T1000 (cell line): ENCODE data around the gene UMAD1.

ENCODE experiments used
- DNase-seq: peaks from one replicate; lab custom pipeline; 2025; ENCODE audit warnings: mixed read lengths; lab: John Stamatoyannopoulos, UW

Gene UMAD1

GRCh38 chr7:7764520-7765396 is 124.2 kb downstream of the UMAD1 start:
- no peak for DNase-seq

GRCh38 chr7:7765422-7765821 is 124.9 kb downstream of the UMAD1 start:
- DNase-seq: no peak

- no peak for DNase-seq
Observed at GRCh38 chr7:7766671-7767070, 126.1 kb downstream of the UMAD1 start.

- DNase-seq: no peak
Observed at GRCh38 chr7:7768977-7769709, 128.6 kb downstream of the UMAD1 start.

- no peak for DNase-seq
Observed at GRCh38 chr7:7769710-7770627, 129.4 kb downstream of the UMAD1 start.

GRCh38 chr7:7771452-7771851 is 130.9 kb downstream of the UMAD1 start:
- DNase-seq: no peak

- no peak for DNase-seq
Observed at GRCh38 chr7:7772397-7772821, 131.9 kb downstream of the UMAD1 start.

- no peak for DNase-seq
Observed at GRCh38 chr7:7773334-7774309, 133.1 kb downstream of the UMAD1 start.

GRCh38 chr7:7779888-7780287 is 139.3 kb downstream of the UMAD1 start:
- no peak for DNase-seq

- DNase-seq: no peak
Observed at GRCh38 chr7:7783001-7783400, 142.4 kb downstream of the UMAD1 start.

GRCh38 chr7:7785344-7785973 is 144.9 kb downstream of the UMAD1 start:
- no peak for DNase-seq

GRCh38 chr7:7786595-7786994 is 146.0 kb downstream of the UMAD1 start:
- no peak for DNase-seq

- DNase-seq: no peak
Observed at GRCh38 chr7:7789551-7789988, 149.0 kb downstream of the UMAD1 start.

- no peak for DNase-seq
Observed at GRCh38 chr7:7790041-7790741, 149.6 kb downstream of the UMAD1 start.

GRCh38 chr7:7791523-7791922 is 151.0 kb downstream of the UMAD1 start:
- no peak for DNase-seq

- no peak for DNase-seq
Observed at GRCh38 chr7:7792056-7792455, 151.5 kb downstream of the UMAD1 start.

- no peak for DNase-seq
Observed at GRCh38 chr7:7793249-7793648, 152.7 kb downstream of the UMAD1 start.

- no peak for DNase-seq
Observed at GRCh38 chr7:7793921-7794320, 153.4 kb downstream of the UMAD1 start.

- no peak for DNase-seq
Observed at GRCh38 chr7:7795203-7795602, 154.7 kb downstream of the UMAD1 start.

- DNase-seq: peak; percentile 36
Observed at GRCh38 chr7:7795630-7796121, 155.1 kb downstream of the UMAD1 start.
